Left ventricle myocardium inferior (tissue), 1 donor: ENCODE data around the gene RIPOR1. TPM values are rescaled to one million over a fixed set of nuclear protein-coding genes. Genes with fewer than 3 reads are reported as not detected.
"Not testable (repeated sequence)": the region's sequence is repeated elsewhere in the genome, so short reads cannot be mapped to it uniquely, and the experiment has no call there.

Experiments
- DNase-seq: peaks from one replicate; pipeline ENCODE4 v3.0.0-alpha.2; 2020
- H3K27ac ChIP-seq: fragments of 200-600 bp; replicated peaks from 2 replicates; pipeline ENCODE4 v1.8.0; 2021
- H3K27me3 ChIP-seq: fragments of 200-600 bp; 2 replicates; pipeline ENCODE4 v1.8.0; 2021; ENCODE audit warnings: low read depth
- H3K36me3 ChIP-seq: fragments of 200-600 bp; 2 replicates; pipeline ENCODE4 v1.8.0; 2021
- H3K4me1 ChIP-seq: fragments of 200-600 bp; 2 replicates; pipeline ENCODE4 v1.8.0; 2021
- H3K4me3 ChIP-seq: fragments of 200-600 bp; 2 replicates; pipeline ENCODE4 v1.8.0; 2021; ENCODE audit warnings: mild to moderate bottlenecking, moderate library complexity
- H3K9me3 ChIP-seq: fragments of 200-600 bp; replicated peaks from 2 replicates; pipeline ENCODE4 v1.8.0; 2021
- CTCF ChIP-seq: fragments of 200-600 bp; IDR thresholded peaks from 2 replicates; pipeline ENCODE4 v1.8.0; 2021; ENCODE audit warnings: antibody characterized with exemption, mild to moderate bottlenecking, borderline replicate concordance
- intact Hi-C: fragments of 100-400 bp; cut with micrococcal nuclease; formaldehyde crosslinking; loops from one replicate; pipeline ENCODE4 v1.11.0; 2022
- total RNA-seq: library from RNA; stranded (reverse); fragmentation: NEBNext Ultra II Directional; extraction: Animal tissue kit (Norgen Biotek cat#: 25700); gene quantifications from one replicate; pipeline ENCODE4 v1.2.1, GENCODE V29; 2021
- donor health status: DM: no; HTN: yes; CAD: no; lungs with severe emphysema.

The RIPOR1 gene
- total RNA-seq, 1 donor from 2014 or later = 79.7 TPM

- Histone ChIP-seq H3K9me3 (no peaks in the 10 kb centered on the region), H3K4me1 (peaks cover 16% of the 10 kb centered on the region), H3K27me3 (no peaks in the 10 kb centered on the region), H3K4me3 (no peak overlapping the region), H3K36me3 (no peaks in the 10 kb centered on the region), H3K27ac (peak overlapping the region; percentile 27)
- TF ChIP-seq CTCF = no peak
- intact Hi-C loops = no loop called here
- peak; percentile 33 for DNase-seq
Observed at GRCh38 chr16:67499106-67499505, 29.5 kb upstream of the RIPOR1 start.

- H3K9me3 ChIP-seq = no peaks in the 10 kb centered on the region
- H3K4me1 ChIP-seq = peaks cover 26% of the 10 kb centered on the region
- H3K36me3 ChIP-seq = no peaks in the 10 kb centered on the region
- peak; percentile 54 for DNase-seq
- no peak for TF ChIP-seq CTCF
- H3K4me3 ChIP-seq = no peak overlapping the region
- intact Hi-C loops = no loop called here
- peak overlapping the region; percentile 76 for H3K27ac ChIP-seq
- H3K27me3 ChIP-seq = no peaks in the 10 kb centered on the region
Observed at GRCh38 chr16:67504031-67505021, 24.3 kb upstream of the RIPOR1 start.

GRCh38 chr16:67506468-67506867 lies 22.2 kb upstream of the RIPOR1 start:
- Histone ChIP-seq H3K4me1 (peaks cover 21% of the 10 kb centered on the region), H3K9me3 (no peaks in the 10 kb centered on the region), H3K36me3 (no peaks in the 10 kb centered on the region), H3K27me3 (no peaks in the 10 kb centered on the region), H3K27ac (peak overlapping the region; percentile 76), H3K4me3 (no peak overlapping the region)
- TF ChIP-seq CTCF = no peak
- intact Hi-C loops = no loop called here
- no peak for DNase-seq

GRCh38 chr16:67509016-67509415 lies 19.6 kb upstream of the RIPOR1 start:
- Histone ChIP-seq H3K9me3 (no peaks in the 10 kb centered on the region), H3K4me1 (peaks cover 17% of the 10 kb centered on the region), H3K4me3 (no peak overlapping the region), H3K36me3 (no peaks in the 10 kb centered on the region), H3K27ac (no peak overlapping the region), H3K27me3 (no peaks in the 10 kb centered on the region)
- TF ChIP-seq CTCF = no peak
- intact Hi-C loops = no loop called here
- no peak for DNase-seq

- DNase-seq, intact Hi-C loops, H3K36me3 ChIP-seq: not testable (repeated sequence)
Observed at GRCh38 chr16:67513892-67514291, 14.7 kb upstream of the RIPOR1 start.

GRCh38 chr16:67514382-67514828 lies 14.2 kb upstream of the RIPOR1 start:
- peak; percentile 81 for TF ChIP-seq CTCF
- H3K9me3 ChIP-seq = no peaks in the 10 kb centered on the region
- H3K36me3 ChIP-seq = no peaks in the 10 kb centered on the region
- intact Hi-C loops = no loop called here
- peak; percentile 78 for DNase-seq
- H3K27me3 ChIP-seq = no peaks in the 10 kb centered on the region
- no peak overlapping the region for H3K27ac ChIP-seq
- H3K4me1 ChIP-seq = peaks cover 10% of the 10 kb centered on the region
- H3K4me3 ChIP-seq = no peak overlapping the region

More at GRCh38 chr16:67513892-67514291, 14.7 kb upstream of the RIPOR1 start:
- not testable (repeated sequence) for H3K4me3 ChIP-seq, H3K9me3 ChIP-seq, H3K27ac ChIP-seq, H3K4me1 ChIP-seq, H3K27me3 ChIP-seq
